Stimulated activated CD4-positive, alpha-beta T cell treated with anti-CD3 and anti-CD28 coated beads, Interleukin-1b, Interleukin-23, amount 100 ng/mL, for 1 hour (primary cell): Measurements from ENCODE around the gene GGA1.

ENCODE experiments used
- DNase-seq, 2 donors: peaks; one replicate each; pipeline ENCODE4 v3.0.0-alpha.2; 2020; ENCODE audit warnings: low read depth in 2 of 2

Gene GGA1

DNA sequence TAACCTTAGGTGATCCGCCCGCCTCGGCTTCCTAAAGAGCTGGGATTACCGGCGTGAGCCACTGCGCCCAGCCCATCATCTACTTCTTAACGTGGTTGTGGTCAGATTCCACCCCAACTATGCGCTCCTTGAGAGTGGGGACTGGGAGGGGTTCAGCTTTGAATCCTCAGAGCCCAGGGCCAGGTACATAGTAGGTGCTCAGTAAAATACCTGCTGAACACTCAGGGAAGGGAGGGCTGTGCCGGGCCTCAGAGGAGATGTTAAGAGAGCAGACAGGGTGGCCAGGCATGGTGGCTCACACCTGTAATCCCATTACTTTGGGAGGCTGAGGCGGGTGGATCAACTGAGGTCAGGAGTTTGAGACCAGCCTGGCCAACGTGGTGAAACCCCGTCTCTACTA, 65.6 kb downstream of the GGA1 start:
- DNase-seq = no peak

DNA sequence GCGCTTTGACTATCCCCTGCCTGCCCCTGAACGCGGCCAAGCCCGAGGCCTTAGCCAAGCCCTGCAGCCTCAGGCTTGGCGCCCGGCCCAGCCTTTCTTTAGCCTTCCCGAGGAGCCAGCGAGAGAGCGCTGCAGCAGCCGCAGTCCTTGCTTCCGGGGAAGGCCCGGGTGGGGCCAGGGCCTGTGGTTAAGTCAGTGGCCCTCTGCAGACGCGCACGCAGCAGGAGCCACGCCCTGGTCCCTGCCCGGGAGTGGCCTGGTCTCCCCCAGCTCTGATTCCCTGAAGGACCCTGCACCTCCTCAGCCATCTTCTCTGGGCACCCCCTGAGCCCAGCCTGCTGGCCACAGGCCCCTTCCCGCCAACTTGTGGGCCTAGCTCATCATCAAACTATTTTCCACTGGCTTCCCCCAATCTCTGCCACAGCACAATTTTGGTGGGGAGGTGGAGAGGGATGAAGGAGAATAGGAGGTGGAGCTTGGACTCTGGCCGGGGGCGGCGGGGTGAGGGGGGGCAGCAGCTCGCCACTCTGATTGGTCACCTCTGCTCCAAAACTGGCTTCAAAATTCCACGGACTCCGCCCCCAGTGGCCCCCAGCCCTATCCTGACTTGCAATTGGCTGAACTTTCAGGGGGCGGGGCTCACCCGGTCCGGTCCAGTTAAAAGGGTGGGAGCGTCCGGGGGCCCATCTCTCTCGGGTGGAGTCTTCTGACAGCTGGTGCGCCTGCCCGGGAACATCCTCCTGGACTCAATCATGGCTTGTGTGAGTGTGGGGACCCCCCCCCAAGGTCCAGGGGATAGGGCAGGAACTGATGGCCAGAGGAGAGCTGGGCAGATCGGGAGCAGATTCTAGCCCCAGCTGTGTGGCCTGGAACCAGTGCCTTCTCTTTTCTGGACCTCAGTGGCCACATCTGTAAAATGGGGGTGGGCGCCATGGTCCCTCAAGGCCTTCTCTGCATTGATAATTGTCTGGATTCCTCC, 66.6 kb downstream of the GGA1 start, which contains the start of gene LGALS1:
LGALS1 (plus strand) TSS at position 686 of the 979 bp plus-strand sequence; CDS start at position 753, 67 bp downstream.
- DNase-seq = no peak

DNA sequence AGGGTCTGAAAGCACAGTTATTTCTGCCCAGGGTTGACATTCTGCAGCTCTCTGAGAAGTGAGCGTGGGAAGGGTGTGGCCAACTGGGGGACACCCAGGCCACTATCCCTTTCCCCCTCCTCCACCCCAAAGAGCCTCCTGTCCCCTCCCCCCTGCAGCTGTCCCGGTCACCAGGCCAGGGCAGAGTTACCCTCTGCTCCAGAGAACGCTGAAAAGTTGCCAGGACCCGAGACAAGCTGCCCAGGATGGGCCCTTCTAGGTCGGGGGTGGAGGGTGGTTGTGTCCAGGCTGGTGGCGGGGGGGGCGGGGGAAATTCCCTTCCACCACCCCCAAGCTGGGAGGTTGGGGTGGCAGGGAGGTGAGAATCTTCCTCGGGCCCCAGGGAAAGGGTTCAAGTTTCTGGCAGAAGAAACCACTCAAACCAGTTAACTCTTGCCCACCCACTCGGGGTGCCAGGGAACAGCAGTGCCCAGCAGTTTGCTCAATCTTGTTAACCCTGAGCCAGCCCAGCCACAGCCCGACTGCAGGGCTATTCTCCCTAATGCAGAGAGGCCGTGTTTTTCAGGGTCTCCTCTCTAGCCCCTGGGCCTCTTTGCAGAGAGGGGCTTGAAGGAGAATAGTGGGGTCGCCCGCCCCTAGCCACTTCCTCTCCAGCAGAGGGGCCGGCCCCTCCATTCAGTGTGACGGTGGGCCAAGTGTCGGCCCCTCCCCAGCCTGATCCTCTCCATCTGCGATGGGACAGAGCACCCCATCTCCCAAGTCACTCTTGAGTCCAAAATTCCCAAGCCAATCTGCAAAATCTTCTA, 67.5 kb downstream of the GGA1 start:
- DNase-seq = no peak

DNA sequence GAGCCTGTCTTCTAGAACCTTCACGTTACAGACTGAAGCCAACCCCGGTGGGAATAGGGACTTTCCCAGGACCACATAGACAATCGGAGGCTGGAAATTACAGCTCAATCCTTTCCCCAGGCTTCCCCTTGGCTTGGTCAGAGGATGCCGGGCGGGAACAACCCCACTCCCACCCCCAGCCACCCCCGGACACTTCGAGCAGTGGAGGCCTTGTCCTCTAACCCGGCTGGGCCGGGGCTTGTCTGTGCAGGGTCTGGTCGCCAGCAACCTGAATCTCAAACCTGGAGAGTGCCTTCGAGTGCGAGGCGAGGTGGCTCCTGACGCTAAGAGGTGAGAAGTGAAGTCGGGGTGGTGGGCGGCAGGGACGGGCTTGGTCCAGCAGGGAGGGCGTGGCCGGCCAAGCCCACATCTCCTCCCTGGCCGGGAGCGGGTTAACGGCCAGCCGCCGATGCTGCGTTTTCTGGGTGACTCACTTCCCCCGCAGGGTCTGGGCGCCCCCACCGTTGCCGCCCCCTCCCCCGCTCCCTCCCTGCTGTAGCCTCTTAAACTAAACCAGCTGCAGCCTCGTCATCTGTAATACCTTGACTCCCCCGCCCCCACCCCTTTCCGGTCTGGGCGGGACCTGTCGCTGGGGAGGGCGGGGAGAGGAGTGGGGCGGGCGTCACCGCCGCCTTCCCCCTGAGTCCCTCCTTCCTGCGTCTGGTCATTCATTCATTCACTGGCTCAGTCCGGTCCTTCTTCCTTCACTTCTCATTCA, 68.3 kb downstream of the GGA1 start:
- DNase-seq = peak; percentile 87 to 89

DNA sequence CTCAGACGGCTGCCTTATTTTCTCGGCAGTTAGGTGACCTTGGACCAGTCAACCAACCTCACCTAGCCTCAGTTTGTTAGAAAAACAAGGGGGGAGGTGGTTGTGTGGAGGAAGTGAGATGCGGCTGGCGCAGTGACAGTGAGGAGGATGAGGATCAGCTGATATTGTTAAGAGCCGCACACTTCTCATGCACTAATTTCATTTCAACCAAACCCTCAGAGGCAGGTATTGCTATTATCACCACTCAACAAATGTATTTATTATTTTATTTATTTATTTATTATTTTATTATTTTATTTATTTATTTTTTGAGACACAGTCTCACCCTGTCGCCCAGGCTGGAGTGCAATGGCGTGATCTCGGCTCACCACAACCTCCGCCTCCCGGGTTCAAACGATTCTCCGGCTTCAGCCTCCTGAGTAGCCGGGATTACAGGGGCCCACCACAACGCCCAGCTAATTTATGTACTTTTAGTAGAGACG, 68.9 kb downstream of the GGA1 start:
- DNase-seq = no peak

DNA sequence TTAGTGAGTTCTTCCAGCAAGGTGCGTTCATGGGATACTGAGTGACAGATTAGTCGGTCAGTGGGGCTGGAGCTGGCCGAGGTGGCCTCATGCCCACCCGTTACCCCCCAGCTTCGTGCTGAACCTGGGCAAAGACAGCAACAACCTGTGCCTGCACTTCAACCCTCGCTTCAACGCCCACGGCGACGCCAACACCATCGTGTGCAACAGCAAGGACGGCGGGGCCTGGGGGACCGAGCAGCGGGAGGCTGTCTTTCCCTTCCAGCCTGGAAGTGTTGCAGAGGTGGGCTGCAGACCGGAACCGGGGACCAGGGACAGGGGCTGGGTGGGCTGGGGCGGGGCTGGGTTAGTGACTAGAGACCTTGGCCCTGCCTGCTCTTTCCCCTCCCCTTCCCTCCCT, 69.7 kb downstream of the GGA1 start:
- DNase-seq = no peak

DNA sequence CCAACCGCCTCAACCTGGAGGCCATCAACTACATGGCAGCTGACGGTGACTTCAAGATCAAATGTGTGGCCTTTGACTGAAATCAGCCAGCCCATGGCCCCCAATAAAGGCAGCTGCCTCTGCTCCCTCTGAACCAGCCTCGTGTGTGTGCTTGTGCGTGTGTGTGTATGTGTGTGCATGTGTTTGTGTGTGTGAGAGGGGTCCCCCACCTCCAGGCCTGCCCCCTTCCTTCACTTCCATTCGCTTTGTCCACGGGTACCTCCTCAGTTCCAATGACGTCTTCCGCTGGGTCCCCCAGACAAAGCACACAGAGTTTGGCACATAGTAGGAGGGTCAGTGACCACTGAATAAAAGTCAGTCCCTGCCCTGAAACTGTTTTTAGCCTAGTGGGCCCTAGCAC, 71.0 kb downstream of the GGA1 start:
- no peak for DNase-seq

DNA sequence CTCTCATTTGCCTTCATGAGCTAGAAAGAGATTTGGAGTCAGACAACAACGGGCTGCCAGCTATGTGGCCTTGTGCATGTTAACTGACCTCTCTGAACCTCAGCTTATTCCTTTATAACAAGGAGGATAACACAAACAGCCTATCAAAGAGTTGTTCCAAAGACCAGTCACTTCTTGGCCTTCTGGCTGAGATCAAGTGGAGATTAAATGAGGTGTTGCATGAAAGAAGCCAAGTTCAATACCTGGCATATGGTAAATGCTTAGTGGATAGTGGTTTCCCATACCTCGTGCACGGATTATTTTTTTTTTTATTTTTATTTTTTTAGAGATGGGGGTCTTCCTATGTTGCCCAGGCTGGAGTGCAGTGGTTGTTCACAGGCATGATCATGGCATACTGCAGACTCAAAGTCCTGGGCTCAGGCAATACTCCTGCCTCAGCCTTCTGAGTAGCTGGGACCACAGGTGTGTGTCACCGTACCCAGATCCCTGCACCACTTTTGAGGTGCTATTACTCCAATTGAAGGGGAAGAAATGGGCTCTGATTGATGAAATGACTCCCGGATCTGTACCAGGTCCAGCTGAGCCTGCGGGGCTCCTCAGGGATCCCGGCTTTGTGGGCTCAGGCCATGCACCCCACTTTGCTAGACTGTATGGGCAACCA, 71.7 kb downstream of the GGA1 start:
- no peak for DNase-seq

DNA sequence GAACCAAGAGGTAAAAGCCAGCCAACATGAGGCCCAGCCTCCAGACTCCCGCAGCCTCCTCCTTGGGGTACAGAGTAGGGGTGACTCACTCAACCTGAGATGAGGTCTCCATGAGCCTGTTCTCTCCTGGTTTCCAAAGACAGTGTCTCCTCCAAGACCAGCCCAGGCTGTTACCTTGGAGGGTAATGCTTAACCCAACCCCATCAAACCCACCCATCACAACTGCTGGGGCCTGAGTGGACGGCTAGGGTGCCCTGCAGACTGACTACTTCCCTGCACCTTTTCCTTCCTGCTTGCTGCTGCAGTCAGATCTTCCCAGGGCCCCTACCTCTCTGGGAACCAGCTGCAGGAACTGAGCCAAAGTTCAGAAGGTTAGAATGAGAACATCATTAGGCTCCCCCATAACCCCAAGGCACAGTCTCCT, 72.4 kb downstream of the GGA1 start:
- DNase-seq = no peak

DNA sequence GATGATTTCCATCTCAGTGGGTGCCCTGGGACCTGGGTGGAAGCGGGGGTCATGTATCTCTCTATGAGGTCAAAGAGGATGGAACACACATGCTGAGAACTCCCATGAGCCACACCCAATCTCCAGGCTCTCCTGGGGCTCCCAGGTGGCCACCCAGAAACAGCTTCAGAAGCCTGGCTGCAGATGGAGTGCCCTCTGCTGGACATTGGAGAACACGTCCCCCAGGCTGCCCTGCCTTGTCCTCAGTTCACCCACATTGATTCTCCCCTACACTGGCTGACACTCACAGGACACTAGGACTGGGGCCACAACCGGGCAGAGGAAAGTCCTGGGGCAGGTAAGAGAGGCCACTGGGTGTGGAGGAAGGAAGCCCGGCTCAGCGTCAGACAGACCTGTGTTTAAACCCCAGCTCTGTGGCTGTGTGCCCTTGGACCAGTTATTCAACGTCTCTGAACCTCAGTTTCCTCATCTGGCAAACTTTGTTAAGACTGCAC, 73.0 kb downstream of the GGA1 start:
- DNase-seq = peak; percentile 42 to 49
